CD4-positive, alpha-beta T cell treated with Interleukin-4 for 4 hours (primary cell): ENCODE measurements around the gene NRP1.
A peak's percentile ranks its signal among the peaks of the same experiment; 100 is the strongest.
"Not testable (repeated sequence)": the region's sequence is repeated elsewhere in the genome, so short reads cannot be mapped to it uniquely, and the experiment has no call there.

Experiments
- DNase-seq: peaks from one replicate; pipeline ENCODE4 v3.0.0-alpha.2; 2020

NRP1 gene

DNA sequence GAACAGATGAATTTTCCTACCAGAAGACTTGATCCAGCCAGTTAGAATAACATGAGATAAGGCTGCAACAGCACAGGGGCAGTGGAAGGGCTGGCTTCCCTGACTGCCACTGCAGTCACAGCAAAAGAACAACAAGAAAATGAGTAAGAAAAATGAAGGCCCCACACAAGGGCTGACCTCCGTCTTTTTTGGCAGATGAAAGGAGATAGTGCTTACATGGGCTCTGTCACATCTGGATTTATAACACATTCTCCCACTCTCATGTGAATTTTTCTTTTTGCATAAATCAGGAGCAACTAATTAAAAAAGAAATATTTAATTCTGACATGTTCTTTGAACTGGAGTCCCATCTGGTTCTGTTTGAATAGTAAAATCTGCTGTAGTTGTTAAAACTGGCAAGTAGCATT, 99.6 kb downstream of the NRP1 start:
- no peak for DNase-seq

DNA sequence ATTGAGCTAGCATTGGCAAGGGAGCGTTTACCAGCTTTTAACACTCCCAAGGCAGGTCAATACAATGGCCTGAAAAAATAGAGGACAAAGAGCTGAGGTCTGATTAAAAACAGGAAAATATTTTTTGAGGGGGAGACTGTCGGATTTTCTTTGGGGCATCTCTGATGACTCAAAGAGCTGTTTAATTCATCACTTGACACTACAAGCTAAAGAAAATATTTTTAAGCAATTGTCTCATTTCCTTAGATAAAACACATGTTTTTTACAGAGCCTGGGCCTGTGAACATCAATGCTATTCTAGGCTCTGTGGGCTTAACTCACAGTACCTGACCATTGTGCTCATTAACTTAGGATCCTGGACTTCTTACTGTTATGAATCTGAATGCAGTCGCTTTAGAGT, 100.8 kb downstream of the NRP1 start:
- DNase-seq: no peak

DNA sequence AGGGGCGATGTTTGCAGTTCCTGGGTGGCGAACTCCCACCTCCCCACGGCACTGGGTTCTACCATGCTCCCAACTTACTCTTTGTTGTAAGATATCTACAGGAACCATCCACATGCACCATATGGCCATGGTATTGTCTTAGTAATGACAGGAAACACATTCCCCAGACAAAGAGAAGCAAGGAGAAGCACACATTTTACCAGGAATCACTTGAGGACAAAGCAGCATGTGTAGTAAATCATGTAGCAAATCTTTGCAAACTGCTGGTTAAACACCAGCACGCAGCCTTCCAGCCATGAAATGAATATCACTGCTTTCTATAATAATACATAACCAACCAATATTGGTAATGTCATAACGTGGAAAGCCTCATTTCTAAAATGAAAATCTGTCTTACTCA, 101.2 kb downstream of the NRP1 start:
- DNase-seq: no peak

DNA sequence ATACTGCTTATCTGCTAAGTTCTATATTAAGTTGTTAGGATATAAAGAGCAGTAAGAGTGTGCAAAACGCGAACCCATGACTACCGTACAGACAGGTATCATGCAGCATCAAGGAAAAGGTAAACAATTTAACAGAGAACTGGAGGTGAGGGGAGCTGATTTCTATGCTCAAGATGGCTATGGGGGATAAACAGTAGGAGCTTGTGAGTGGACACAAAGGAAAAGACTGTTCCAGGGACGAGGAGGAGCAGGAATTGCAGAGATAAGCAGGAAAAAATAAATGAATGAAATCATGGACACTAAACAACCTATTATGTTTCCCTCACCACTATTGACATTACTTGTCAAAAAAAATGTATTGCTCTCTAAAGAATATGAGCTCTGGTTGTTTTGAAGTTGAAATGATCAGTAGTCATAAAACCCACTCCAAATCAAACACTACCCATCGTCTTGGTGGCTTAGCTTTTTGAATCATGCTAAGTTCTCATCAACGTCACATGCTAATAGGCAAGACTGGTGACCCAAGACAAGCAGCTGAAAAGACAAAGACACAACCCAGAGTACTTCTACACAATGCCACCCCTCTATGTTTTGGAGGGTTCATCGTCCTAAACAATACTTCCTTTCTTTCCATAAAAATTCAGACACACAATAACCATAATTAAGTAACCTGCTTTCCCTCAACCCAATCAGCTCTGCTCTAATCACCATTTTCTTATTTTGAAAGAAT, 102.7 kb downstream of the NRP1 start:
- no peak for DNase-seq

DNA sequence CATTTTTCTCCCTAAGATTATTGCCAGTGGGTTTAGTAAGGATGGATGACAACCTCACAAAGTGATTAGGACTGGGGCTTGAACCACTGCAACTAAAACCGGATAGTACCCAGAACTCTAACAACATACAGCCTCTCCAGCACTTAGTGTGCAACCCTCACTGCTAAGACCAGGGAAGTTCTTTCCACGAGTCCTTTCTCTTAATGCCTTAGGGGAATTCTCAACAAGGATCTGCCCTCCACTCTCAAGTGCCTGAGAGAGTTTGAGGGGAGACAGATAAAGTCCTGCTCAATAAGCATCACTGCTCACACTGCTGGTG, 104.6 kb downstream of the NRP1 start:
- DNase-seq: no peak

DNA sequence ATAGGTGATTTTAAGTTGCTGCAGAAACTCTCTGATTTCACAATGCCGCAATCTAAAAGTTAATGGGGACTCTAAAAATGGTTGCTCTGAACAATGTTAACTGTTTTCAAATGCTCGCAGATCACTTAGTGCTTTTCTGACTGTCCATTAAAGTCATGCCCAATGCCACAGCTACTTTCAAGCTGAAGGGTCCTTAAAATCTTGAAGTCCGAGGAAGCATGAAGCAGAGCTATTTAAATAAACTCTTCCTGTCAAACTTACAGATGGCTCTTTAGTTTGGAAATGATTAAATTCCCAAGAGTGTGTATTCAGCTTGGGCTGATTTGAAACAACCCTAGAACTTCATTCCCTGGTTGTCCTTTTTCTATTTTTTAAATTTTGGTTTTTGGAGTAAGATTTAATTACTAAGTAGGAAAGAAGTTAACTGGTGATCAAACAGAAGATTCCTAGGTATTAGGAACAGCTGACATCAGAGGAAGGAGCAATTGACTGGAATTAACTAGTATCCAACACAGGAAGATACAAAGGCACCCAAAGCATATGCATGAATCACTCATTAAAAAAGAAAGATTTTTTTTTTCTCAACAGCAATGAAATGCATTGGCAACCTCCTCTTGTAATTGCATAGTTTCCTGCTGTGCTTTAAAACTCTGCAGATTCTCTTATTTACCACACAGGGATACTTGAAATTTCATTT, 105.1 kb downstream of the NRP1 start:
- DNase-seq: no peak

DNA sequence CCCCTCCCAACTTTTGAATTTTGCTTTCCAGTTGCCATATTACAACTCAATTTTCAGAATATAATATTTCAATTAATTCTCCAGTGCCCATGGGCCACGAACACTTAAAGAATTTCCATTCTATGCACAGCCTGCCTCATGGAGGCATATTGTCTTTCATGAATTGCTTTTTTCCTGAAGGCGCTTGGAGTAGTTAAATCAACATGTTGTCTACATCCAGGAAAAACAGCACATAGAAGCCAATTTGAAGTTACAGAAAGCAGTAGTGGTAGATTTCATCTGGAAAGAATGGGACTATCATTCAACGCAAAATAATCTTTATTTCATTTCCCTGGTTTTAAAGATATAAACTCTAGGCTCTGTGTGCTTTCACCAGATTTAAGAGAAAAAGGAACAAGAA, 106.0 kb downstream of the NRP1 start:
- DNase-seq: no peak

DNA sequence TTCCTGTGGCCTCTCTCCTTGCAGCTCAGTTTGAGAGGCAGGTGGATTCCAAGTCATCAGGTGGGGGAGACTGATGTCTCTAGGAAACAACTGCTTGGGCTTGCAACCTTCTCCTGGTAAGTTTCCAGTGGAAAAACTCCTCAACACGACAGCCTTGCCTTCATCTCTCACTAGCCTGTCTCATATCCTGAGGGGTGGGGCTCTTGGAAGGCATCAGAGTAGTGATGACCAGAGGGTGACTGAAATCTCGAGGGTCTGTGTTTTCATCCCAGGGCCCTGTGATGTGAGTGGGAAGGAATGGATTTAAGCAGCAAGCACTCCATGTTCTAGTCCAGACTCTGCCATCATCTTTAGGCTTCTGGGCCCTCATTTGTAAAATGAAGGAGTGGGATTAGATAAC, 107.0 kb downstream of the NRP1 start:
- DNase-seq: no peak

DNA sequence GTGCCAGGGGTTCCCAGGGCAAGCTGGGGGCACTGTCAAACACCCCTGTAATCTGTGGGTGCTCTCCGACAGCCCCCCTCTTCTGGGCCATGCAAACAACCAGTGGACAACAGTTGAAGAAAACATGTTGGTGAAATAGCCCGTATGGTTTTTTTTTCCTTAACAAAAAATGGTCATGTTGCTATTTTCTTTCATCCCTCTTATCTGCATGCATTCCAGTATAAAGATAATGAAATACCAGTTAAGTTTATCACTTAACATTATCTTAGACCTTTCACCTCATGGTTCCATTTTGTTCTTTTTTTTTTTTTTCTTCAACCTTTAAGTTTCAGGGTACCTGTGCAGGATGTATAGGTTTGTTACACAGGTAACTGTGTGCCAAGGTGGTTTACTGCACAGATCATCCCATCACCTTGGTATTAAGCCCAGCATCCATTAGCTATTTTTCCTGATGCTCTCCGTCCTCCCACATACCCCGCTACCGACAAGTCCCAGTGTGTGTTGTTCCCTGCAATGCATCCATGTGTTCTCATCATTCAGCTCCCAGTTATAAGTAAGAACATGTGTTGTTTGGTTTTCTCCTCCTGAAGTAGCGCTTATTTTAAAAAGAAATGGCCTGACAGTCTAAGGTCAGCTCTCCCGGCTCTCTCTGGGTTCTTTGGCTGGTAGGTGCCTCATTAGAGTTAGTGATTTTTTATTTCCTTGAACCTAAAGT, 110.1 kb downstream of the NRP1 start:
- DNase-seq: no peak

DNA sequence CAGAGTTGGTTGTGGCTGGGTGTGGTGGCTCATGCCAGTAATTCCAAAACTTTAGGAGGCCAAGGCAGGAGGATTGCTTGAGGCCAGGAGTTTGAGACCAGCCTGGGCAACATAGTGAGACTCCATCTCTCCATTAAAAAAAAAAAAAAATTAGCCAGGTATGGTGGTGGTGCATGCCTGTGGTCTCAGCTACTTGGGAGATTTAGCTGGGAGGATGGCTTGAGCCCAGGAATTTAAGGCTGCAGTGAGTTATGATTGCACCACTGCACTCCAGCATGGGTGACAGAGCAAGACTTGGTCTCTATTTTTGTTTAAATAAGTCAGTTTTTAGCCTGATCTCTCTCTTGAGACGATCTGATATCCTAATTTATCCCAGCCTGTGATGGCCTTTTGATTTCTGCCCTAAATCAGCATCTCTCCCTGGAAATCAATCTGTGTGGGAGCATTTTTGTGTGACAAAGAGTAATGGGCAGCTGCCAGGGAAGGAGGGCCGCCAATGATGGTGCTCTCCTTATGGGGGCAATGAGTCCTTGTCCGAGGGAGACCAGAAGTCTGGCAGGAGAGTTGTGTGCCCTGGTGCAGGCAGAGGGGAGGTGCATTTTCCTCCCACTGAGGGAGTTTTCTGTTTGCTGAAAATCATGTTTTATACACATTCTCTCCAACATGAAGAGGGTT, 111.0 kb downstream of the NRP1 start:
- DNase-seq: no peak

DNA sequence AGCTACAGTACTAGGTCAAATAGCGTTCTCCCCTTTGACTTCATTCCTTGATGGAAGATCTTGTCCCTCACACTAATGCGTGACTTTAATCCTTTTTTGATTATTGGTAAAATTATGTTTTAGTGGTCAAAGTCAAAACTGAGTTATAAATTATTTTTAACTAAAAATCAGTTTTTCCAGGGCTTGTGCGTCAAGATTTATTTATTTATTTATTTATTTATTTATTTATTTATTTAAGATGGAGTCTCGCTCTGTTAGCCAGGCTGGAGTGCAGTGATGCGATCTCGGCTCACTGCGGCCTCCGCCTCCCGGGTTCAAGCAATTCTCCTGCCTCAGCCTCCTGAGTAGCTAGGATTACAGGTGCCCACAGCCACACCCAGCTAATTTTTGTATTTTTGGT, 112.2 kb downstream of the NRP1 start:
- DNase-seq: not testable (repeated sequence)

DNA sequence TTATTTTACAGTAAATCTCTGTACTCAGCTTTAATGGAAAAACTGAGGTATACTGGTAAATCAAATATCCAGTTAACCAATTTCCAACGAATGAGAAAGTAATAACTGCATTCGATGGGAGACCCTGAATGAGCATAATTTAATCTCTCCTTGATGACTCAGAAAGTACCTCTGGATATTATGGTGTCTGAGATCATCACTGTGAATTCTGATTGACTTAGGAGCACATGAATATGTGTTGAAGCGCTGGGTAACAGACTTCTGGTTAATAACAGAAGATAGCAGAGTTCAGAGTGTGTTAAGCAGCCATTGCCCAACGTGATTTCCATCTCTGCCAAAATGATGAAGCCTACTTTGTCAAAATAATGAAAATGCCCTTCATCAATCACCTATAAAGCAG, 116.6 kb downstream of the NRP1 start:
- no peak for DNase-seq

DNA sequence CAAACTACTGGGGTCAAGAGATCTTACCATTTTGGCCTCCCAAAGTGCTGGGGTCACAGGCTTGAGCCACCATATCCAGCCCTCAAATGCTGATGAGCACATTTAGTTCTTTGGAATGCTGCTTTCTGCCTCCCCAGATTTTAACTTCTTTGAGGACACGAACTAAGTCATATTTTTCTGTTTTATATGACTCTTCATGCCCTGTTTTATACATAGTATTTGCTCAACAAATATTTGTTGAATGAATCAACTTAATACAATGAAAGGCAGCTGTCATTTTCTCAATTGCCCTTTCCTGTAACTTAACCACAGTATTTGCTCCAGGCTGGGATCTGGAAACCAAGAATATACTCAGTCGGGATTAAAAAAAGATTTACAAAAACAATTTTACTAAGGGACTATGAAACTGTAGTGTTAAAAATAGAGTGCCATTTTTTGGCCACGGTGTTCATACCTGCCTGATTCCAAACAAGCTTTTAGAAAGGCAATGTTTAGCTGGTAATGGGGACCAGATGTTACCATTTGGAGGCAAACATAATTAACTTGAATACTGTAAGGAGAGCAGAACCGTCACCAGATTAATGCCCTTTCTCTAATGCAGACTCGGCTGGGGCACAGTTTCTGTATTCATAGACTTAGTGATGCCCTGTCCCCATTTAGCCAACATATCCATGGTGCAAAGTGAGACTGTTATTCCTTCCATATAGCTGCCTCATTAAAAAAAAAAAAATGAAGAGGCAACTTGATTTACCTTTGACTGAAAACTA, 117.6 kb downstream of the NRP1 start:
- no peak for DNase-seq

DNA sequence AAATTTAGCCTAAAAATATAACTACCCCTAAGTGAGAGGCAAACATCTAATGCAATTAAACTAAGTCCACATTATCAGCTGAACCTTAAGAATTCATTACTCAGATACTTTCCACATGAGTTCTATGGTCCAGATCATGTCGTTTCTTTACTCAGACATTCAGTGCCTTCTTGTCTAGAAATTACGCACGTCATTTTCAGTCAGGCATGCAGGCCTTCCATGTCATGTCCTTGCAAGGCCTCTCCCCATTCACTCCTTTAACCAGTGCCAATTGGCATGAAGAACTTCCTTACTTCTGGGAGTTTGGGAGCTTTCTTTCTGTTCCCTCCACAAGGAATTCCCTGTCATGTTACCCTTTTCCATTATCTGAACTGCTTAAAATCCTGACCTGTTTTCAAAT, 118.8 kb downstream of the NRP1 start:
- DNase-seq: no peak

DNA sequence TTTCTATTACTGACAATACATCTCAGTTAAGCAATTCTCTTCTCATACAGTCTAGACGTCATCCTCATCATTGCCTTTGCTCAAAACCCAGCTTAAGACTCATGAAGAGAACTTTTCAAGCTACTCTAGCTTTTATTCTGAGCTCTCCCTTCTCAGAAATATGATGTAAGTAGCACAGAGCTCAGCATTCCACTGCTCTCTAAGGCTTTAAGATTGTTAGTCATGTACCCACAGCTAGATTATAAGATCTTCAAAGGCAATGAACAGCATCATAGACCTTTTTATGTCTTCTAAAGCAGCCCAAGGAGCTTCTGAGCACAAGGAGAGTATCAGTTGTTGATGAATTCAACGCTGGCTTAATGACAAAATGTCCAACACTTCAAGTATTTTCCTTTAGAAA, 119.3 kb downstream of the NRP1 start:
- no peak for DNase-seq

DNA sequence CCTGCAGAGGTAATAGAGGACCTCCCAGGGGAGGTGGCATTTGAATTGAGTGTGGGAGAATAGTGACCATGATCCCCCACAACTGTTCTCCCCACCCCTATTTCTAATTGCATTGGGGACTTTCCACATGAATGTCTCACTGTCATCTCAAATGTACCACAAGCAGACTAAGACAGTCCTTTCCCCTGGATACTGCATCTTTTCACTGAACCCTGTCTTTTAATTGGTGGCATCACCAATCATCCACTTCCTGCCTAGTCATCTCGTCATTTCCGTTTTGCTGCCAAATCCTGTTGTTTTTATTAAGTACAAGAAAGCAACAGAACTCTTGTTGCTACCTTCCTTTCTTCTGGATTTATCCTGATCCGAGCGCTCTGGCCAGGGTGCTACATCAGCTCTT, 120.3 kb downstream of the NRP1 start:
- peak; percentile 14 for DNase-seq

DNA sequence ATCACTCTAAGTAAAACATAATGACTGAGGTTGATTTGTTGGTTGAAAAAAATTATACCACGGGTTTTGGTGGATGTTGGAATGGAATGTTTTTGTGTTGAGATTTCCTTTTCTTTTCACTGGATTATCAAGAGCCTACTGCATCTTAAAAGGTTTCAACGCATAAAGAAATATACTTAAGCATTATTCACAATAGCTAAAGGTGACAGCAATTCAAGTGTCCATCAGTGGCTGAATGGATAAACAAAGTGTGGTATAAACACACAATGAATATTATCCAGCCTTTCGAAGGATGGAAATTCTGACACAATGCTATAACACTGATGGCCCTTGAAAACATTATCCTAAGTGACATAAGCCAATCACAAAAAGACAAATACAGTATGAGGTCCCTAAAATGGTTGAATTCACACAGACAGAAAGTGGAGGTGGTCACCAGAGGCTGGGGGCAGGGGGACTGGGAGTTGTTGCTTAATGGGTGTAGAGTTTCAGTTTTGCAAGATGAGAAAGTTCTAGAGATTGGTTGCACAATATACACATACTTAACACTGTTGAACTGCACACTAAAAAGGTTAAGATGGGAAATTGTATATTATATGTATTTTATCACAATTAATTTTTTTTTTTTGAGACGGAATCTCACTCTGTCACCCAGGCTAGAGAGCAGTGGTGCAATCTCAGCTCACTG, 122.3 kb downstream of the NRP1 start:
- DNase-seq: no peak

DNA sequence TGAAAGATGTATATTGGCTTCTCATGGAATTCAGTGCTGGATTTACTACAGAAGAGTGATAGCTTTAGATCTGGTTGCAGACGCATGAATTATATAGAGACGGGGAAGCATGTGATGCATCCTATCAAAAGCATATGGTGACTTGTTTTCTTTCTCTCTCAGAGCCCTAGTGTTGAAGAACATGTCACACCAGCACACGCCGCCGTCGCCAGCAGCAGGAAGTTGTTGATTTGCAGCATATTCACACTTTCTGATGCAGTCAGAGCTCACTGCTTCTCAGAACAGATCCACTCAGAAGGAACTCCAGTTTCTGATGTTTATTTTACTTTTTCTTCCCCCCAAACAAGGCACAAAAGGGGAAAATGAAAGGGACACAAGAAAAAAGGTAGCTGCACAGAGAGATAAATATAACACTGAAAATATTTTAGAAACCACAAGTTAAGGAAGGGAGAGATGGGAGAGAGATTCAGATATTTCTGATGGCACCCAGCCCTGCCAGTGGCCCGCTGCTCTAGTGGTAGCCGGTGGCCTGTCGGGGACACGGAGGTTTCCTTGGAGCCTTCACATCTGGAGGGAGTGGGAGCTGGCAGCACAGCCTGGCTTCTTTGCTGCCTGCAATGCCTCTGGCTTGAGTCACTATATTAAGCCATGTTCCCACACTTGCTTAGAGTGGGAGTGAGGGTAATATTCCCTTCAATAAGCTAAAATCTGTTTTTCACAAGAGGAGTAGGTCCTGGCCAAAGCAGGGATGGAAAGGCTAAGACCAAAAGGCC, 123.2 kb downstream of the NRP1 start:
- DNase-seq: peak; percentile 6

DNA sequence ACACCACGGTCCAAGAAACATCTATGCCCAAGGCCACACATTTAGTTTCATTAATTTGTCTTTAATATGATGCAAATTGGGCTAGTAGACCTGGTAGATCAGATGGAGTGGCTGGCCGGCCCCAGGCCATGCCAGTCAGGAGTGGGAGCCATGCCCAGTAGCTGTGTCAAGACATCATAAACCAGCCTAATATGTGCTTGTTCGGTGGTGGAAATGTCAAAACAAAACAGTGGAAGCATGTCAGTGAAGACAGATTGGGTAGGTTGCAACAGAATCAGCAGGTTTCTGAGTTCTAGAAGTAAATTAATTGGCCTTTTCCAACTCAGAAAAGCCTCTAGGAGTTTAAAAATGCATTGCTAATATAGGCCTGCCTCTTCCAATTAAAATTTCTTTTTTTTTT, 124.7 kb downstream of the NRP1 start:
- DNase-seq: no peak

DNA sequence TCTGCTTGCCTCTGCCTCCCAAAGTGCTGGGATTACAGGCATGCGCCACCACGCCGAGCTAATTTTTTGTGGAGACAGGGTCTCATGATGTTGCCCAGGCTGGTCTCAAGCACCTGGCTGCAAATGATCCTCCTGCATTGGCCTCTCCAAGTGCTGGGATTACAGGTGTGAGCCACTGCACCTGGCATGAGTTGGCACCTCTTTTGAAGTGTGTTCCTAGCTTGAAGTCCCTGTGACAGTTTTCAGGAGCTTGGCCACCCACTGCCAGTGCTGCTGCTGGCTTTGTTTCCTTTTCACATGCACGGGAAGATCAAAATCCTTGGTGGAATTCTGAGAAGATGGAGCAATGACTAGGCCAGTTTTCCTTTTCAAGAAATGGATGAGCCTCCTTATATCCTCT, 126.3 kb downstream of the NRP1 start:
- DNase-seq: no peak

DNA sequence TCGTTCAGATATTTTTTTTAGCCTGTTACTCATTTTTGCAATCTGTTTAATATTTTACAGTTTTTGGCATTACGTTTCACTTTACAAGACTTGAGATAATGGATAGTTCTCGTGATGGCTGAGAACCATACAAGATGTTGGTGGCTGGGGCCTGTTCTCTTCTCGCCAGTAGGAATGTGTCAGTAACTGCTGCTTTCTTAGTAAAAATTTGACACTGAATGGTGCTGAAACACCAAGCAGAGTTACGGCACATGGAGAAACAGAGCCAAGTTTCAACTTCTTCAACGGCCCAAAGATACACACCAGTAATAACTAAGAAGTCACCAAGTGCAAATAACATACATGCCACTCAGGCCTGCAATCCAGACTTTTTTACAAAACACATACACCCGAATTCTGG, 130.4 kb downstream of the NRP1 start:
- DNase-seq: no peak

DNA sequence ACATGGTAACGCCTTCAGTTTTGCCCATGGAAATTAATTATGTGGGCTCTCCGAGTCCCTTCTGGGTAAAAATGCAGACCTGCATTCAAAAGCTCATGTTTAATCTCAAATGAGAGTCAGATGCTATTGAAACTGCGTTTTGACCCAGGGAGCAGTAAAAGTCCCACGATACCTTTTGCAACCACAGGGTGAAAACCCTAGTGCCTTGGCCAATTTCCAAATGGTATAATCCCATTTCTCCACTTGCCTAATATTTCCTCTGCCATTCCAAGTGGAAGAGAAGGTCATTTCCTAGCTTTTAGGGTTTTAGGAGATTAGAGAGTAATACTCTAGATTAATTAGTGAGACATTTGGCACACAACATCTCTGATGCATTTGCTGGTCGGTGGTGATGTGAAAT, 132.5 kb downstream of the NRP1 start:
- DNase-seq: no peak
